Motor neuron (in vitro differentiated cells): ENCODE results near the gene CYP1B1. TPM values are rescaled to one million over a fixed set of nuclear protein-coding genes. Genes with fewer than 3 reads are reported as not detected.

Experiments used
- ATAC-seq, 8 experiments: fragments of 200-7000 bp; cut with Tn5 transposase; replicated peaks in 6 of 8; 2 replicates each; pipeline ENCODE4 v1.8.0; 2021; ENCODE audit warnings: mild to moderate bottlenecking in 8 of 8, moderate library complexity in 8 of 8
- H3K27ac ChIP-seq, 2 donors: fragments of 250-450 bp; sonication (Bioruptor Pico); 2 replicates each; pipeline ENCODE4 v1.9.0; 2021; ENCODE audit warnings: antibody characterized with exemption in 2 of 2, mild to moderate bottlenecking in 2 of 2, moderate library complexity in 1 of 2
- H3K4me1 ChIP-seq, 2 donors: fragments of 250-450 bp; sonication (Bioruptor Pico); replicated peaks in 1 of 2; 2 replicates each; pipeline ENCODE4 v1.6.1; 2021; ENCODE audit warnings: antibody characterized with exemption in 2 of 2, mild to moderate bottlenecking in 2 of 2, moderate library complexity in 1 of 2
- H3K4me3 ChIP-seq, 5 donors: fragments of 250-450 bp; sonication (Bioruptor Pico); 2 replicates each; pipeline ENCODE4 v1.9.0; 2021; ENCODE audit warnings: antibody characterized with exemption in 5 of 5, mild to moderate bottlenecking in 5 of 5, moderate library complexity in 4 of 5
- WGBS, 10 experiments: fragments of 450-650 bp; shearing (Covaris generic); methylation state at CpG; one replicate each; pipeline ENCODE4 v1.0.0; 2022; 5-methylcytosine and 5-hydroxymethylcytosine counted together
- in situ Hi-C, 9 experiments: fragments of 400-800 bp; cut with MboI; loops; one replicate each; pipeline ENCODE4 v1.15.0; 2021; ENCODE audit warnings: low sequenced_read_pairs in 9 of 9, low pct_unique_long_range_greater_than_20kb in 2 of 9; ENCODE audit not compliant: unreplicated experiment in 9 of 9
- total RNA-seq, 8 experiments: library from RNA; unstranded; fragments of 300-600 nt; gene quantifications; 2 replicates each; pipeline versions ENCODE4 v1.2.3 to v1.2.4, GENCODE V29; 2022

CYP1B1 gene
- total RNA-seq, 8 experiments from 2014 or later: 0.27 to 122 (median 2.2) TPM

GRCh38 chr2:38065502-38066135 lies 10.3 kb downstream of the CYP1B1 start:
- H3K27ac ChIP-seq: no peak overlapping the region
- no peaks in the 10 kb centered on the region for H3K4me1 ChIP-seq
- 50 to 100% (median 80%) methylated on average over 1 to 6 of the region's 6 CpGs; no CpG with 5 or more reads in 2 of the 10 experiments for WGBS, 10 experiments
- H3K4me3 ChIP-seq: no peak overlapping the region
- in situ Hi-C loops: no loop called here
- ATAC-seq: no peak

DNA sequence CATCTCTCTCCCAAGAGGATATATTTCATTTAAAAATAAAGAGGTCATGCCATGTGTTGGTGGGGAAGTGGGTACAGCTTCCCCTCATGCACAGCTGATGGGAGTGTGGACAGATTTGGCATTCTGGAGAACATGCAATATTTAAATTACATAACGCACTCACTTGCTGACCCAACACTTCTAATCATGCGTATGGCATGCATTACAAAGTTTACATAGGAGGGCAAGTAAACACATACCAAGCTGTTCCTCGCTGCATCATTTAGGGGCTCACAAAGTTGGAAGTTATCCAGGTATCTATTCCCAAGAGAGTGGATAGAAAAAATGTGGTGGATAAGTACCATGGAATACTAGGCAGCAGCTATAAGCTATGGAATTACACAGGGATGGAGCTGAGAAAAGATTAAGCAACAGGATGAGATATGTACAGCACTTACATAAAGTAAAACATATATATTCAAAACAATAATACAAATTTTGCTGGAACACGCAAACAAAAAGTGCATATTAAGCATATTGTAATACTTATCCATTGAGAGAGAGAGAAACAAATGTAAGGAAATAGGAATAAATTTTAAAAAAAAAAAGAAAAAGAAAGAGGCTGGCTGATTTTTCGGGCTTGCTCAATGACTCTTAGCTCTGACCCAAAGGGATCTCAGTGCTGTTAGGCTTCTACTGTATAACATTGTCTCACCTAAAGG lies 11.0 kb downstream of the CYP1B1 start:
- peak in 1 of 8 experiments; percentile 88 for ATAC-seq
- WGBS, 10 experiments: 52 to 97% (median 91%) methylated on average over 2 to 5 of the region's 5 CpGs
- in situ Hi-C loops: no loop called here

GRCh38 chr2:38060236-38061018 lies 15.5 kb downstream of the CYP1B1 start:
- in situ Hi-C loops: no loop called here
- WGBS, 10 experiments: 0 to 100% (median 65%) methylated on average over 1 to 5 of the region's 5 CpGs
- H3K27ac ChIP-seq: no peak overlapping the region
- H3K4me1 ChIP-seq: no peaks in the 10 kb centered on the region
- H3K4me3 ChIP-seq: no peak overlapping the region
- ATAC-seq: no peak

More for the DNA sequence above, 11.0 kb downstream of the CYP1B1 start:
- no peaks in the 10 kb centered on the region for H3K4me1 ChIP-seq
- H3K4me3 ChIP-seq: no peak overlapping the region
- no peak overlapping the region for H3K27ac ChIP-seq

GRCh38 chr2:38057651-38058410 lies 18.1 kb downstream of the CYP1B1 start:
- in situ Hi-C loops: no loop called here
- H3K4me1 ChIP-seq: no peaks in the 10 kb centered on the region
- ATAC-seq: no peak
- no peak overlapping the region for H3K4me3 ChIP-seq
- H3K27ac ChIP-seq: no peak overlapping the region
- WGBS, 10 experiments: 75 to 100% (median 80%) methylated on average over 1 to 3 of the region's 3 CpGs; no CpG with 5 or more reads in 2 of the 10 experiments

DNA sequence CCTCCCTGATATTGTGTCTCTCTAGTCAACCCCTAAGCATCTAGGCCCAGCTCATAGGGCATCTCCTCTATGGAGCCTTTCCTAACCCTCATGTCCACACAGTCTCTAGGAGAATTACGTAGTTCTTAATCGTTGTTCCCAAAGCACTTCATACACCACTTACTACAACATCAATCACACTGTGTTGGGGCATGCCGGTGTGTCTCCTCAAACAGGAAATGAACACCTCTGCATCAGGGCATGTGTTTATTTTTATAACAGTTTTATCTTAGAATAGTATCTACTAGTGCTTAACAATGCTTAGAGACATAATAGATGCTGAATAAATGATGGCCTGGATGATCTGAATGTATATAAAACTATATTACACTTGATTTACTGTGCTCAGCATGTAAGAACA lies 19.7 kb downstream of the CYP1B1 start:
- Histone ChIP-seq H3K27ac (no peak overlapping the region), H3K4me1 (no peaks in the 10 kb centered on the region), H3K4me3 (no peak overlapping the region)
- in situ Hi-C loops: no loop called here
- WGBS, 10 experiments: 70 to 100% (median 100%) methylated on average over 1 to 3 of the region's 3 CpGs; no CpG with 5 or more reads in 5 of the 10 experiments
- ATAC-seq: no peak

GRCh38 chr2:38045811-38046210 lies 30.1 kb downstream of the CYP1B1 start:
- ATAC-seq: no peak
- in situ Hi-C loops: no loop called here
- Histone ChIP-seq H3K4me1 (no peaks in the 10 kb centered on the region), H3K27ac (no peak overlapping the region), H3K4me3 (no peak overlapping the region)
- WGBS, 10 experiments: 68 to 100% (median 84%) methylated on average over 1 to 4 of the region's 4 CpGs; no CpG with 5 or more reads in 3 of the 10 experiments

DNA sequence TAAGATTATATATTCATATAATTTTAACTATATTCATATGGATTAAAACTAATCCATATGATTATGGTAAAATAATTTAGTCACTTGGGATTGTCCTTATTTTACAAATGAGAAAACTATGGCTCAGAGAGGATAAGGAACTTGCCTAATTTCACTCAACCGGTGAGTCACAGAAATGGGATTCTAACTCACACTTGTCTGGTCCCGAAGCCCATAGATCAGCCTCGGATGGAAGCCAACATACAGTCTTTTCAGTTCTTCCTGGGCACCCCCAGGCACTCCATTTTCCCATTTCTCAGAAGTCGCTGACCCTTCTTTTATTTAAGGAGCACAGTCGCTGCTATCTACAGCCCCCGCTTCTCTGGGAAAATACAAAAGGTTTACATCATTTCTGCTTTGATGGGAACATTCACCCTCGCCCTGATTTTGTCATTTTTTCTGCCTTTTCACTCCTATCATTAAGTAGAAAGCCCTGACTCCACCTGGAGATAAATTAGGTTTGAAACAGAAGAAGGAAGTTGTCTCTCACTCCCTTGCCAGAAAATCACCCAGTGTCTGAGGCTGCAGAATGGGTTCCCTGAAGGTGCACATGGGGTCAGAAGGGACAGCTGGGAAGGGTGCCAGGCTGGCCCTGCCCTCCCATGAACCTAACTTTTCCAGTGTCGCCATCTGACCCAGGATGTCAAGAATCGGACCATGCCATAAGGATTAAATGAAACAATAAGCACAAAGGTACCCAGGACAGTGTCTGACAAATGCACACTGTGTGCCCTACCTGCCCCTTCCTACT lies 36.6 kb downstream of the CYP1B1 start:
- Histone ChIP-seq H3K4me1 (no peaks in the 10 kb centered on the region), H3K4me3 (no peak overlapping the region), H3K27ac (no peak overlapping the region)
- no peak for ATAC-seq
- in situ Hi-C loops: no loop called here
- 57 to 100% (median 85%) methylated on average over 2 to 9 of the region's 9 CpGs for WGBS, 10 experiments

DNA sequence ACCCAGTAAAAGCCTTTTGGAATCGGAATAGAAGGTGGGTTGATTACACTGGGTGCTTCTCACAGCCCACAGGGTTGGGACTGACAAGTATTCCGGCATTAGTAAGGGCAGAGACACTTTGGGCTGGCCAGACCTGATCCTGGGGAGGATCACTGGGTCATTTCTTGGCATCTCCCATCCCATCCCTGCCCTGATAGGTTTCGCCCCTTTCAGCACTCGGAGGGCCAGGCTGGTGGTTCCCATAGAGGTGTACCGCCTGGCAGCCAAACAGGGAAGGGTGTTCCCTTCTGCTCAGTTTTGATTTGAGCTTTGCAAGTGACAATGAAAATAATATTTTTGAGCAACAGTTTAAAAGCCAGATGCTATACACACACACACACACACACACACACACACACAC lies 37.3 kb downstream of the CYP1B1 start:
- in situ Hi-C loops: no loop called here
- H3K27ac ChIP-seq: no peak overlapping the region
- H3K4me3 ChIP-seq: no peak overlapping the region
- ATAC-seq: peak in 4 of 8 experiments; percentile 8 to 32 (median 29)
- H3K4me1 ChIP-seq: no peaks in the 10 kb centered on the region
- 60 to 100% (median 88%) methylated on average over 1 to 3 of the region's 5 CpGs; no CpG with 5 or more reads in 5 of the 10 experiments for WGBS, 10 experiments

DNA sequence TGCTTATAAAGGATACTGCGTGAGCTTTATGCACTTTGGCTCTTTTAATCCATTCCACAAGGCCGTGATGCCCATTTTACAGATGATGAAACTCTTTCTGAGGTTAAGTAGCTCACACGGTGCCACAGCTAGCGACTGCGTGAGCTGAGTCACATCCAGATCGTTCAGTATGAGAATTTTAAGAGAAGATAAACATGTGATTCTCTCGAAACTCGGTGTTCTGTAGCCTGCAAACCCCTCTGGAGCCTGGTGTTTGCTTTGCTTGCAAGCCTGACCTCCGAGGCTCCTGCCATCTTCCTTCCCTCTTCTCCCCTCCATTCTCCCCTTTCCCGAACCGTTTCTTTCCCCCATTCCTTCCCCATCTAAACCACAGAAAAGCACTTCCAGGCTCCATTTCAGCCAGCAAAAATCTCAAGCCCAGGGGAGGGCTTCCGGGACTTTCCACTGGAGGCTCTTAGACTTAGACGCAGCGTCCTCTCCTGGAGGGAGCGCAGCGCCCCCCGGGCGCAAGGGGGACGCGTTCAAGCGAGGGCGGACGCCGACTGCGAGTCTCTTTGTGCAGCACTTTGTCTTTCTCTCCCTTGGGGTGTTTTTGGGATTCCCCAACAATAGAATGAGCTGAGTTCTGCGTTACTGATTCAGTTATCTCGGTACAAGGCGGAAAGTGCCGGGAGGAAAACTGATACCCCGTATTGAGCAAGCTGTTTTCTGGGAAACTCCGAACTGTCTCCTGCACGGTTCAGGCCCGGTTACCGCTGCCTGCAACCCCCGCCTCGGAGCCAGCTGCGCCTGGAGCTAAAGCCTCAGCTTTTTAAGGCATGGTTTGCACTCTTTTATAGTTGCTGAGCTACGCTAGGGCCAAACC lies 38.0 kb downstream of the CYP1B1 start:
- 25 to 82% (median 47%) methylated on average over 4 to 23 of the region's 38 CpGs; no CpG with 5 or more reads in 2 of the 10 experiments for WGBS, 10 experiments
- Histone ChIP-seq H3K4me1 (no peaks in the 10 kb centered on the region), H3K4me3 (no peak overlapping the region), H3K27ac (no peak overlapping the region)
- ATAC-seq: peak in 7 of 8 experiments; percentile 25 to 87 (median 61)
- in situ Hi-C loops: no loop called here

DNA sequence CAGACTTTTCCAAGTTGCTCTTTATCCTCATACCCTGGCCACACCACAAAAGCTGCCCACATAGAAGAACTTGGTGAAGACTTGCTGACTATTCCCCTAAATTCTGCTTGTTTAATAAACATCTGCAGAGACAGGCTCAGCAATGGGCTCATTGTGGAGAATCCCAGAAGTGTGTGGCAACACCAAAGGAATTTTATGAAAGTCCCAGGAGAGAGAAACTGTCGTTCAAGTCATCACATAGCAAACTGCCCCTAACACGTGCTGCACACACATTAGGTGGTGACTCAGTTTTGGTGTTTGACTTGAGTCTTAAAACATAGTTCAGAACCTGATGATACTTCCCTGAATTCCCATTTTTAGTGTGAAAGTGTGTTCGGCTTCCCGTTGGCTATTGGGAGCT lies 38.6 kb downstream of the CYP1B1 start:
- H3K4me3 ChIP-seq: no peak overlapping the region
- no peak overlapping the region for H3K27ac ChIP-seq
- in situ Hi-C loops: no loop called here
- ATAC-seq: no peak
- WGBS, 10 experiments: 0 to 100% (median 93%) methylated on average over 1 to 4 of the region's 4 CpGs; no CpG with 5 or more reads in 3 of the 10 experiments
- H3K4me1 ChIP-seq: no peaks in the 10 kb centered on the region

GRCh38 chr2:38035968-38036367 lies 40.0 kb downstream of the CYP1B1 start:
- WGBS, 10 experiments: 33 to 93% (median 83%) methylated on average over 1 to 6 of the region's 7 CpGs; no CpG with 5 or more reads in 1 of the 10 experiments
- no peak for ATAC-seq
- no peak overlapping the region for H3K4me3 ChIP-seq

More at GRCh38 chr2:38035968-38036367, 40.0 kb downstream of the CYP1B1 start:
- Histone ChIP-seq H3K4me1 (no peaks in the 10 kb centered on the region), H3K27ac (no peak overlapping the region)
- in situ Hi-C loops: no loop called here
